GM21786 (cell line): ENCODE results near the gene TXNDC11.

Source experiments
- ATAC-seq: cut with Tn5 transposase; IDR thresholded peaks from one replicate; pipeline ENCODE4 v1.9.1; 2021; ENCODE audit not compliant: unreplicated experiment

The TXNDC11 gene

GRCh38 chr16:11721781-11722467, 20.7 kb downstream of the TXNDC11 start:
- no peak for ATAC-seq

GRCh38 chr16:11719762-11720161, 22.9 kb downstream of the TXNDC11 start:
- ATAC-seq = no peak

GRCh38 chr16:11719171-11719570, 23.5 kb downstream of the TXNDC11 start:
- ATAC-seq = no peak

- no peak for ATAC-seq
These were observed 24.8 kb downstream of the TXNDC11 start for GRCh38 chr16:11717811-11718210.

- ATAC-seq = no peak
These were observed 26.3 kb downstream of the TXNDC11 start for GRCh38 chr16:11716336-11716735.

- no peak for ATAC-seq
These were observed 27.3 kb downstream of the TXNDC11 start for GRCh38 chr16:11715246-11715947.

GRCh38 chr16:11712122-11712521, 30.5 kb downstream of the TXNDC11 start:
- ATAC-seq = no peak

GRCh38 chr16:11711662-11712061, 31.0 kb downstream of the TXNDC11 start:
- ATAC-seq = no peak

- ATAC-seq = no peak
These were observed 34.2 kb downstream of the TXNDC11 start for GRCh38 chr16:11708421-11708820.

GRCh38 chr16:11707679-11708197, 34.9 kb downstream of the TXNDC11 start:
- ATAC-seq = no peak

GRCh38 chr16:11706180-11706742, 36.4 kb downstream of the TXNDC11 start:
- ATAC-seq = peak; percentile 84

- no peak for ATAC-seq
These were observed 37.2 kb downstream of the TXNDC11 start for GRCh38 chr16:11705311-11706025.

- no peak for ATAC-seq
These were observed 42.2 kb downstream of the TXNDC11 start for GRCh38 chr16:11700264-11701029.

GRCh38 chr16:11699234-11699894, 43.3 kb downstream of the TXNDC11 start:
- ATAC-seq = no peak

GRCh38 chr16:11698271-11698689, 44.4 kb downstream of the TXNDC11 start:
- no peak for ATAC-seq

- ATAC-seq = no peak
These were observed 45.3 kb downstream of the TXNDC11 start for GRCh38 chr16:11697319-11697718.

GRCh38 chr16:11696266-11697012, 46.2 kb downstream of the TXNDC11 start:
- no peak for ATAC-seq

- no peak for ATAC-seq
These were observed 50.0 kb downstream of the TXNDC11 start for GRCh38 chr16:11692651-11693050.

- ATAC-seq = no peak
These were observed 50.5 kb downstream of the TXNDC11 start for GRCh38 chr16:11692171-11692570.
